Sigmoid colon (tissue), 4 donors: ENCODE data around the gene RHOV.

Experiments
- CTCF ChIP-seq, 4 experiments: fragments of 450-650 bp in 3 of 4; fragments of 200-600 bp in 1 of 4; IDR thresholded peaks; one replicate each; pipeline ENCODE4 v1.5.1; 2016 to 2019; ENCODE audit warnings: antibody characterized with exemption in 4 of 4, mild to moderate bottlenecking in 3 of 4, moderate library complexity in 2 of 4
- EP300 ChIP-seq, 4 donors: sonication (generic); formaldehyde crosslinking; IDR thresholded peaks; one replicate each; pipeline ENCODE4 v1.6.1; 2017; ENCODE audit warnings: antibody characterized with exemption in 4 of 4
- POLR2A ChIP-seq, 2 donors: fragments of 450-650 bp; IDR thresholded peaks; one replicate each; pipeline ENCODE4 v1.6.1; 2016; ENCODE audit warnings: antibody characterized with exemption in 2 of 2, mild to moderate bottlenecking in 2 of 2, moderate library complexity in 2 of 2

GRCh38 chr15:40914013-40914412 lies 40.0 kb upstream of the RHOV start:
- no peak for TF ChIP-seq CTCF (IDR thresholded peaks at IDR 0.05)
- TF ChIP-seq POLR2A (IDR thresholded peaks at IDR 0.05): no peak
- no peak for TF ChIP-seq EP300 (IDR thresholded peaks at IDR 0.05)
